K562 (cell line): ENCODE data around the gene ALS2. TPM values are rescaled to one million over a fixed set of nuclear protein-coding genes. Genes with fewer than 3 reads are reported as not detected.

Experiments
- ATAC-seq: fragments of 200-7000 bp; cut with Tn5 transposase; 3 replicates; pipeline ENCODE4 v1.9.1; 2020; ENCODE audit warnings: moderate library complexity
- BruUV-seq: library from RNA; stranded (reverse); fragments of 400-500 nt; replicated peaks from 2 replicates; lab custom pipeline; 2021; lab: Mats Ljungman, UMichigan
- CTCF ChIA-PET: fragments of 300-600 bp; formaldehyde crosslinking; extraction: SDS; loops from one replicate; lab custom pipeline; 2021; ENCODE audit warnings: low intra/inter-chr PET ratio; lab: Yijun Ruan, JAX
- POLR2A ChIA-PET: fragments of 300-600, 350-650 bp; sonication (Branson Sonifier 250); formaldehyde crosslinking; extraction: SDS; loops from one replicate; lab custom pipeline; 2021; ENCODE audit warnings: antibody characterized with exemption, inconsistent platforms; lab: Yijun Ruan, JAX
- DNase-seq, 4 experiments: peaks; one replicate each; pipeline versions ENCODE4 v3.0.0 to v3.0.0-alpha.2; 2011 to 2018; ENCODE audit warnings: low spot score in 3 of 4, mixed read lengths in 3 of 4; ENCODE audit errors: extremely low read depth in 1 of 4
- FAIRE-seq: peaks from 2 replicates; lab custom pipeline; 2011; peaks lifted over from hg19 to GRCh38; lab: Jason Lieb, UNC
- H2AFZ ChIP-seq: 2 replicates; pipeline ENCODE4 v1.6.0; 2011; ENCODE audit warnings: low read depth, low read length, control low read depth, inconsistent platforms
- H3K27ac ChIP-seq: fragments of 200-600 bp; 3 replicates; pipeline ENCODE4 v1.8.0; 2011; ENCODE audit warnings: low read depth, mild to moderate bottlenecking, control low read depth, inconsistent platforms, low read length, moderate library complexity, mixed read lengths; ENCODE audit errors: extremely low read depth
- H3K27me3 ChIP-seq, 2 experiments: fragments of 300-600 bp in 1 of 2; 2 replicates in 1 of 2; 3 replicates in 1 of 2; pipeline versions ENCODE4 v1.6.0 to v1.8.0; 2011; ENCODE audit warnings: inconsistent platforms in 2 of 2, low read length in 2 of 2, mild to moderate bottlenecking in 1 of 2, mixed read lengths in 1 of 2, moderate library complexity in 1 of 2; ENCODE audit not compliant: control insufficient read depth in 2 of 2, insufficient read depth in 2 of 2
- H3K36me3 ChIP-seq: fragments of 300-600 bp; 3 replicates; pipeline ENCODE4 v1.8.0; 2011; ENCODE audit warnings: mild to moderate bottlenecking, low read length, inconsistent platforms; ENCODE audit not compliant: control insufficient read depth, insufficient read depth
- H3K4me1 ChIP-seq, 2 experiments: fragments of 200-600 bp in 1 of 2; replicated peaks in 1 of 2; 2 replicates in 1 of 2; 3 replicates in 1 of 2; pipeline versions ENCODE4 v1.5.1 to v1.8.0; 2011; ENCODE audit warnings: inconsistent platforms in 2 of 2, low read length in 2 of 2, mild to moderate bottlenecking in 1 of 2, mixed read lengths in 1 of 2, moderate library complexity in 1 of 2; ENCODE audit not compliant: control insufficient read depth in 2 of 2, insufficient read depth in 2 of 2
- H3K4me2 ChIP-seq: 2 replicates; pipeline ENCODE4 v1.6.1; 2011; ENCODE audit warnings: low read length, control low read depth, inconsistent platforms, mixed read lengths; ENCODE audit not compliant: insufficient read depth
- H3K4me3 ChIP-seq: fragments of 200-600 bp; sonication (generic), shearing (Covaris generic); 2 replicates; pipeline ENCODE4 v1.5.1; 2016; ENCODE audit warnings: control low read depth, inconsistent platforms
- H3K79me2 ChIP-seq: fragments of 200-600 bp; 3 replicates; pipeline ENCODE4 v1.8.0; 2011; ENCODE audit warnings: low read length, inconsistent platforms; ENCODE audit not compliant: control insufficient read depth, insufficient read depth
- H3K9ac ChIP-seq, 2 experiments: 2 replicates each; pipeline versions ENCODE4 v1.6.0 to v1.6.1; 2011; ENCODE audit warnings: low read depth in 2 of 2, low read length in 2 of 2, control low read depth in 1 of 2, inconsistent platforms in 1 of 2, mild to moderate bottlenecking in 1 of 2, mixed read lengths in 1 of 2; ENCODE audit not compliant: insufficient read depth in 1 of 2
- H3K9me1 ChIP-seq: one replicate; pipeline ENCODE4 v1.6.0; 2011; ENCODE audit warnings: inconsistent platforms, mild to moderate bottlenecking, low read length, moderate library complexity; ENCODE audit not compliant: control insufficient read depth, insufficient read depth
- H3K9me3 ChIP-seq: replicated peaks from 2 replicates; pipeline ENCODE4 v1.5.1; 2011; ENCODE audit warnings: low read depth, low read length, inconsistent platforms; ENCODE audit not compliant: control insufficient read depth, insufficient read depth
- H4K20me1 ChIP-seq: replicated peaks from 2 replicates; pipeline ENCODE4 v1.6.1; 2011; ENCODE audit warnings: low read length, inconsistent platforms, mixed read lengths; ENCODE audit not compliant: control insufficient read depth, insufficient read depth
- EP400 ChIP-seq: fragments of 450-650 bp; IDR thresholded peaks from 2 replicates; pipeline ENCODE4 v1.6.1; 2017; ENCODE audit warnings: antibody characterized with exemption, mild to moderate bottlenecking, moderate library complexity
- GABPB2 ChIP-seq: fragments of 250-450 bp; sonication (Bioruptor Pico); conservative IDR thresholded peaks from 2 replicates; pipeline ENCODE4 v1.5.1; 2021; ENCODE audit warnings: mild to moderate bottlenecking
- HDAC3 ChIP-seq: fragments of 450-650 bp; IDR thresholded peaks from 2 replicates; pipeline ENCODE4 v1.6.1; 2018; ENCODE audit warnings: borderline replicate concordance, mild to moderate bottlenecking, moderate library complexity; ENCODE audit not compliant: partially characterized antibody
- MCM5 ChIP-seq: fragments of 450-650 bp; IDR thresholded peaks from 2 replicates; pipeline ENCODE4 v1.6.1; 2016; ENCODE audit warnings: low read depth
- RBM25 ChIP-seq: fragments of 200-400 bp; formaldehyde crosslinking; IDR thresholded peaks from 2 replicates; pipeline ENCODE4 v1.6.1; 2018; ENCODE audit warnings: low read length, low read depth, moderate library complexity; ENCODE audit not compliant: severe bottlenecking
- ZKSCAN3 ChIP-seq: fragments of 250-450 bp; sonication (Bioruptor Pico); IDR thresholded peaks from 2 replicates; pipeline ENCODE4 v1.4.0; 2020
- ZNF444 ChIP-seq: fragments of 250-450 bp; sonication (Bioruptor Pico); IDR thresholded peaks from 2 replicates; pipeline ENCODE4 v1.4.0; 2020; ENCODE audit warnings: mild to moderate bottlenecking, moderate library complexity
- ZNF699 ChIP-seq: fragments of 250-450 bp; sonication (Bioruptor Pico); IDR thresholded peaks from 2 replicates; pipeline ENCODE4 v1.8.0; 2021; ENCODE audit warnings: mild to moderate bottlenecking, moderate library complexity; ENCODE audit not compliant: insufficient replicate concordance
- ZNF76 ChIP-seq: fragments of 250-450 bp; sonication (Bioruptor Pico); IDR thresholded peaks from 2 replicates; pipeline ENCODE4 v1.4.0; 2020; ENCODE audit warnings: mild to moderate bottlenecking, moderate library complexity, borderline replicate concordance
- in situ Hi-C: fragments of 300-500 bp; cut with MboI; formaldehyde crosslinking; loops from 4 replicates; pipeline ENCODE4 v1.15.0; 2018; ENCODE audit warnings: inconsistent platforms, mixed read lengths
- intact Hi-C: fragments of 100-400 bp; cut with micrococcal nuclease; formaldehyde crosslinking; loops from 2 replicates; pipeline ENCODE4 v1.14.2; 2022
- polyA plus RNA-seq, 8 experiments: library from polyadenylated mRNA; depleted of rRNA in 4 of 8; stranded (reverse) in 5 of 8; unstranded in 3 of 8; fragments of >200 nt; fragmentation: Nextera tagmentation in 2 of 8; fragmentation: Illumina TruSeq in 1 of 8; extraction: Ambion mirVana in 2 of 8; extraction: Trizol in 1 of 8; gene quantifications; 2 replicates each; pipeline versions ENCODE4 v1.2.1 to v1.2.3, GENCODE V29; 2011 to 2014; ENCODE audit warnings: inconsistent platforms in 1 of 8, missing spikeins in 1 of 8
- total RNA-seq, 7 experiments: library from RNA; depleted of rRNA in 6 of 7; stranded (reverse); fragments of >200 nt in 6 of 7; fragmentation: Illumina TruSeq in 2 of 7; extraction: Trizol in 2 of 7; gene quantifications; 2 replicates each; pipeline versions ENCODE4 v1.2.1 to v1.2.3, GENCODE V29; 2011 to 2021; ENCODE audit warnings: low replicate concordance in 1 of 7
- TF ChIP-seq, protein P1 (sequence below): fragments of 200-400 bp; formaldehyde crosslinking; IDR thresholded peaks from 2 replicates; pipeline ENCODE4 v1.6.1; 2017; ENCODE audit warnings: mild to moderate bottlenecking, low read depth, low read length, moderate library complexity
- TF ChIP-seq, protein P2 (sequence below): fragments of 450-650 bp; IDR thresholded peaks from 2 replicates; pipeline ENCODE4 v1.6.1; 2016; ENCODE audit warnings: low read depth, mild to moderate bottlenecking, moderate library complexity

Gene ALS2
- total and polyA plus RNA-seq, 9 of the 15 experiments (the other 6 are each of a cell fraction or from before 2014, with no cell fraction given), result 5.2 to 17.7 (median 11.6) TPM

DNA sequence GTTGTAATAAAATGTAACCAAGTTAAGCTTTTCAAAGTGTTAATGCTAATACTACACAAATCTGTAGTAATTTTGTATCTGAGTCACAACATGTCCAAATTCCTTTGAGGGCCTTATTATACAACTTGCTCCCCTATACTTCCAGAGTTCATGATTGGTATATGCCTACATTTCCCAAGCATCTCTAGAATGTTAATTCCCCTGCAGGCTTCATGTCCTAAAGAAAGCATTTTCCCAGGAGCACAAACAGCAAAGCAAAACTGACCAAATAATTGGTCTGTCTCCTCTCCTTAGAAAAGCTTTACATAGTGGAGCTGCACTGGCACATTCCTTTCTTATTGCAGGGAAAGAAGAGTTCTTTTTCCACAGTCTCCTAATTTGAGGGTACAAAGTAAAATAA lies 3.7 kb downstream of the ALS2 start:
- Histone ChIP-seq H3K9me3 (no peaks in the 10 kb centered on the region), H3K27me3 (no peaks in the 10 kb centered on the region), H3K4me2 (no peak overlapping the region), H4K20me1 (no peaks in the 10 kb centered on the region), H3K9me1 (no peaks in the 10 kb centered on the region), H2AFZ (no peak overlapping the region), H3K27ac (no peak overlapping the region), H3K9ac (no peak overlapping the region), H3K79me2 (peaks cover 41% of the 10 kb centered on the region), H3K36me3 (no peaks in the 10 kb centered on the region; the same call in 2 of the 3 replicates), H3K4me1 (peaks cover 4 to 6% of the 10 kb centered on the region in 2 experiments; a peak in 4 of 5 replicates), H3K4me3 (no peak overlapping the region)
- no peak for TF ChIP-seq ZKSCAN3
- TF ChIP-seq RBM25, result no peak
- TF ChIP-seq, protein P1, sequence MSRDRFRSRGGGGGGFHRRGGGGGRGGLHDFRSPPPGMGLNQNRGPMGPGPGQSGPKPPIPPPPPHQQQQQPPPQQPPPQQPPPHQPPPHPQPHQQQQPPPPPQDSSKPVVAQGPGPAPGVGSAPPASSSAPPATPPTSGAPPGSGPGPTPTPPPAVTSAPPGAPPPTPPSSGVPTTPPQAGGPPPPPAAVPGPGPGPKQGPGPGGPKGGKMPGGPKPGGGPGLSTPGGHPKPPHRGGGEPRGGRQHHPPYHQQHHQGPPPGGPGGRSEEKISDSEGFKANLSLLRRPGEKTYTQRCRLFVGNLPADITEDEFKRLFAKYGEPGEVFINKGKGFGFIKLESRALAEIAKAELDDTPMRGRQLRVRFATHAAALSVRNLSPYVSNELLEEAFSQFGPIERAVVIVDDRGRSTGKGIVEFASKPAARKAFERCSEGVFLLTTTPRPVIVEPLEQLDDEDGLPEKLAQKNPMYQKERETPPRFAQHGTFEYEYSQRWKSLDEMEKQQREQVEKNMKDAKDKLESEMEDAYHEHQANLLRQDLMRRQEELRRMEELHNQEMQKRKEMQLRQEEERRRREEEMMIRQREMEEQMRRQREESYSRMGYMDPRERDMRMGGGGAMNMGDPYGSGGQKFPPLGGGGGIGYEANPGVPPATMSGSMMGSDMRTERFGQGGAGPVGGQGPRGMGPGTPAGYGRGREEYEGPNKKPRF, result no peak
- no peak for TF ChIP-seq ZNF76 (CRISPR knock-in tag)
- no peak for TF ChIP-seq ZNF699 (CRISPR knock-in tag)
- TF ChIP-seq EP400, result no peak
- no peak for TF ChIP-seq GABPB2
- TF ChIP-seq, protein P2, sequence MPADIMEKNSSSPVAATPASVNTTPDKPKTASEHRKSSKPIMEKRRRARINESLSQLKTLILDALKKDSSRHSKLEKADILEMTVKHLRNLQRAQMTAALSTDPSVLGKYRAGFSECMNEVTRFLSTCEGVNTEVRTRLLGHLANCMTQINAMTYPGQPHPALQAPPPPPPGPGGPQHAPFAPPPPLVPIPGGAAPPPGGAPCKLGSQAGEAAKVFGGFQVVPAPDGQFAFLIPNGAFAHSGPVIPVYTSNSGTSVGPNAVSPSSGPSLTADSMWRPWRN, result no peak
- no peak for TF ChIP-seq ZNF444 (CRISPR knock-in tag)
- TF ChIP-seq MCM5, result no peak
- TF ChIP-seq HDAC3, result no peak
- FAIRE-seq (peak; percentile 35), ATAC-seq (no peak), DNase-seq (no peak)
- ChIA-PET POLR2A (interaction anchor here (1.1 to 1.8 kb wide), 2 partner anchors 10 to 14 kb away, joined by 3 to 7 read pairs; no protein-coding TSS in a partner anchor), CTCF (no interaction called here)
- intact Hi-C loops, result no loop called here
- in situ Hi-C loops, result no loop called here
- BruUV-seq, result no TSS peak
